SK-N-SH (cell line): Measurements from ENCODE around the gene ANO2. TPM values are rescaled to one million over a fixed set of nuclear protein-coding genes. Genes with fewer than 3 reads are reported as not detected.

Experiments
- CTCF ChIA-PET: fragments of 300-600, 350-600 bp; formaldehyde crosslinking; extraction: SDS; loops from one replicate; lab custom pipeline; 2021; lab: Yijun Ruan, JAX
- POLR2A ChIA-PET: fragments of 350-600 bp; sonication (Branson Sonifier 250); formaldehyde crosslinking; extraction: SDS; loops from one replicate; lab custom pipeline; 2020; ENCODE audit warnings: antibody characterized with exemption, inconsistent platforms; lab: Yijun Ruan, JAX
- DNase-seq: peaks from one replicate; pipeline ENCODE4 v3.0.0; 2012
- H2AFZ ChIP-seq: fragments of 200-600 bp; sonication (generic); 2 replicates; pipeline ENCODE4 v1.8.1; 2016; ENCODE audit warnings: antibody characterized with exemption, mild to moderate bottlenecking, low read depth
- H3F3A ChIP-seq: fragments of 200-600 bp; sonication (generic); replicated peaks from 2 replicates; pipeline ENCODE3; 2016; ENCODE audit warnings: antibody characterized with exemption, mild to moderate bottlenecking; ENCODE audit not compliant: insufficient read depth
- H3K27ac ChIP-seq, 2 experiments: fragments of 200-500 bp in 1 of 2; fragments of 200-600 bp in 1 of 2; sonication (Bioruptor generic) in 1 of 2; sonication (generic), shearing (Covaris generic) in 1 of 2; 2 replicates each; pipeline versions ENCODE4 v1.5.1 to v1.6.1; 2014 to 2016; ENCODE audit warnings: low read depth in 2 of 2, inconsistent platforms in 1 of 2, low read length in 1 of 2, mild to moderate bottlenecking in 1 of 2, mixed read lengths in 1 of 2
- H3K27me3 ChIP-seq: fragments of 200-600 bp; sonication (generic), shearing (Covaris generic); 2 replicates; pipeline ENCODE4 v1.6.1; 2016; ENCODE audit warnings: mixed run types; ENCODE audit not compliant: insufficient read depth
- H3K36me3 ChIP-seq, 2 experiments: fragments of 200-500 bp in 1 of 2; fragments of 200-600 bp in 1 of 2; sonication (Bioruptor generic) in 1 of 2; sonication (generic) in 1 of 2; replicated peaks in 1 of 2; 2 replicates each; pipeline versions ENCODE3 to v1.5.1; 2014 to 2016; ENCODE audit warnings: low read length in 1 of 2, mild to moderate bottlenecking in 1 of 2; ENCODE audit not compliant: insufficient read depth in 2 of 2, control insufficient read depth in 1 of 2
- H3K4me1 ChIP-seq, 2 experiments: fragments of 200-500 bp in 1 of 2; fragments of 200-600 bp in 1 of 2; sonication (Bioruptor generic) in 1 of 2; sonication (generic), shearing (Covaris generic) in 1 of 2; 2 replicates each; pipeline versions ENCODE4 v1.5.1 to v1.6.1; 2014 to 2016; ENCODE audit warnings: low read depth in 1 of 2, low read length in 1 of 2, mixed run types in 1 of 2; ENCODE audit not compliant: insufficient read depth in 2 of 2, control insufficient read depth in 1 of 2
- H3K4me2 ChIP-seq: fragments of 200-600 bp; sonication (generic), shearing (Covaris generic); 2 replicates; pipeline ENCODE4 v1.6.1; 2017; ENCODE audit warnings: mixed run types
- H3K4me3 ChIP-seq, 2 experiments: fragments of 200-500 bp in 1 of 2; fragments of 200-600 bp in 1 of 2; sonication (Bioruptor generic) in 1 of 2; sonication (generic), shearing (Covaris generic) in 1 of 2; 2 replicates each; pipeline versions ENCODE4 v1.5.1 to v1.8.1; 2014 to 2016; ENCODE audit warnings: low read depth in 2 of 2, inconsistent platforms in 1 of 2, low read length in 1 of 2, mild to moderate bottlenecking in 1 of 2, mixed read lengths in 1 of 2, moderate library complexity in 1 of 2
- H3K79me2 ChIP-seq: fragments of 200-600 bp; sonication (generic); 2 replicates; pipeline ENCODE4 v1.8.1; 2017; ENCODE audit warnings: mild to moderate bottlenecking; ENCODE audit not compliant: insufficient read depth
- H3K9ac ChIP-seq: fragments of 200-600 bp; sonication (generic); 2 replicates; pipeline ENCODE4 v1.6.1; 2017; ENCODE audit warnings: mixed run types
- H3K9me2 ChIP-seq: fragments of 200-600 bp; sonication (generic); 2 replicates; pipeline ENCODE4 v1.6.1; 2017; ENCODE audit warnings: mixed run types
- H3K9me3 ChIP-seq: fragments of 200-600 bp; sonication (generic); 2 replicates; pipeline ENCODE4 v1.6.1; 2017; ENCODE audit warnings: mixed run types, mild to moderate bottlenecking, moderate library complexity
- H4K20me1 ChIP-seq: fragments of 200-600 bp; sonication (generic); 2 replicates; pipeline ENCODE4 v1.6.1; 2017; ENCODE audit warnings: mild to moderate bottlenecking, mixed run types; ENCODE audit not compliant: insufficient read depth
- CHD2 ChIP-seq: fragments of 150-350 bp; IDR thresholded peaks from 2 replicates; pipeline ENCODE4 v1.6.1; 2018; ENCODE audit warnings: low read length; ENCODE audit not compliant: partially characterized antibody
- GABPA ChIP-seq: IDR thresholded peaks from 2 replicates; pipeline ENCODE4 v1.4.0; 2012; ENCODE audit warnings: low read depth, mild to moderate bottlenecking
- GATA2 ChIP-seq: sonication (generic); formaldehyde crosslinking; IDR thresholded peaks from 2 replicates; pipeline ENCODE4 v1.5.0; 2020; ENCODE audit warnings: mild to moderate bottlenecking, missing genetic modification reagents
- MEF2A ChIP-seq: IDR thresholded peaks from 2 replicates; pipeline ENCODE4 v1.4.0; 2012; ENCODE audit warnings: low read depth, borderline replicate concordance
- MXI1 ChIP-seq: IDR thresholded peaks from 2 replicates; pipeline ENCODE4 v1.6.1; 2012; ENCODE audit warnings: mild to moderate bottlenecking, low read depth, low read length, improper control_type of control experiment
- NFIC ChIP-seq: IDR thresholded peaks from 2 replicates; pipeline ENCODE4 v1.4.0; 2012; ENCODE audit warnings: borderline replicate concordance
- POLR2AphosphoS5 ChIP-seq: IDR thresholded peaks from 2 replicates; pipeline ENCODE4 v1.6.1; 2012; ENCODE audit warnings: low read depth, low read length
- RCOR1 ChIP-seq: fragments of 150-350 bp; IDR thresholded peaks from 2 replicates; pipeline ENCODE4 v1.6.1; 2017; ENCODE audit warnings: antibody characterized with exemption, low read length
- RFX5 ChIP-seq: IDR thresholded peaks from 2 replicates; pipeline ENCODE4 v1.6.1; 2012; ENCODE audit warnings: mild to moderate bottlenecking, improper control_type of control experiment, low read length
- WGBS: methylation state at CpG from one replicate; pipeline ENCODE4 v1.1.6; 2017; ENCODE audit warnings: low lambda C conversion rate; 5-methylcytosine and 5-hydroxymethylcytosine counted together
- polyA plus RNA-seq, 3 experiments: library from polyadenylated mRNA; depleted of rRNA; stranded (reverse); fragments of >200 nt; gene quantifications; 2 replicates each; pipeline ENCODE4 v1.2.3, GENCODE V29; 2012
- TF ChIP-seq, protein P1 (sequence below): IDR thresholded peaks from 2 replicates; pipeline ENCODE4 v1.4.0; 2012; ENCODE audit warnings: low read depth
- TF ChIP-seq, protein P2 (sequence below): IDR thresholded peaks from 2 replicates; pipeline ENCODE4 v1.6.1; 2012; ENCODE audit warnings: mild to moderate bottlenecking, low read depth, low read length, moderate library complexity

Gene ANO2
- polyA plus RNA-seq, 1 of the 3 experiments (the other 2 are of a cell fraction) = not detected

DNA sequence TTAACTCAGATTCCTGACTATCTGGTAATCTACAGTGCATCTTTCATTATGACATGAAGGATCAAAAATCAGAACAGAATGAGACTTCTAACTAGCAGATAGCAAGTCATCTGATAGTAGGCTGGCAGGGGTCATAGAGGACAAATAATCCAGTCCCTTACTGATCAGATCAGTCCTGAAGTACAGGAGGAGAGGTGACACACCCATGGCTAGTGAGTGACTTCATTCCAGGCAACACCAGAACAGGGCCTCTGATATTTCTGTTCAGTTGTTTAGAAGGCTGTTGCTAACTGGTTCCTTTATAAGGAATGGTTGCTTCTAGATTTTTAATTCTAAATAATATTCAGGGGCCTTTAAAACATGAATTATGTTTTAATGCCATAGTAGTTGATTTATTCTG, 291.0 kb downstream of the ANO2 start:
- no peak overlapping the region for H3K27ac ChIP-seq
- TF ChIP-seq POLR2AphosphoS5 = no peak
- TF ChIP-seq RCOR1 = no peak
- TF ChIP-seq RFX5 = no peak
- TF ChIP-seq GABPA = no peak
- no peak for TF ChIP-seq NFIC
- no peak for TF ChIP-seq MXI1
- TF ChIP-seq, protein P1, sequence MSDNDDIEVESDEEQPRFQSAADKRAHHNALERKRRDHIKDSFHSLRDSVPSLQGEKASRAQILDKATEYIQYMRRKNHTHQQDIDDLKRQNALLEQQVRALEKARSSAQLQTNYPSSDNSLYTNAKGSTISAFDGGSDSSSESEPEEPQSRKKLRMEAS = no peak
- no peak for TF ChIP-seq CHD2
- TF ChIP-seq, protein P2, sequence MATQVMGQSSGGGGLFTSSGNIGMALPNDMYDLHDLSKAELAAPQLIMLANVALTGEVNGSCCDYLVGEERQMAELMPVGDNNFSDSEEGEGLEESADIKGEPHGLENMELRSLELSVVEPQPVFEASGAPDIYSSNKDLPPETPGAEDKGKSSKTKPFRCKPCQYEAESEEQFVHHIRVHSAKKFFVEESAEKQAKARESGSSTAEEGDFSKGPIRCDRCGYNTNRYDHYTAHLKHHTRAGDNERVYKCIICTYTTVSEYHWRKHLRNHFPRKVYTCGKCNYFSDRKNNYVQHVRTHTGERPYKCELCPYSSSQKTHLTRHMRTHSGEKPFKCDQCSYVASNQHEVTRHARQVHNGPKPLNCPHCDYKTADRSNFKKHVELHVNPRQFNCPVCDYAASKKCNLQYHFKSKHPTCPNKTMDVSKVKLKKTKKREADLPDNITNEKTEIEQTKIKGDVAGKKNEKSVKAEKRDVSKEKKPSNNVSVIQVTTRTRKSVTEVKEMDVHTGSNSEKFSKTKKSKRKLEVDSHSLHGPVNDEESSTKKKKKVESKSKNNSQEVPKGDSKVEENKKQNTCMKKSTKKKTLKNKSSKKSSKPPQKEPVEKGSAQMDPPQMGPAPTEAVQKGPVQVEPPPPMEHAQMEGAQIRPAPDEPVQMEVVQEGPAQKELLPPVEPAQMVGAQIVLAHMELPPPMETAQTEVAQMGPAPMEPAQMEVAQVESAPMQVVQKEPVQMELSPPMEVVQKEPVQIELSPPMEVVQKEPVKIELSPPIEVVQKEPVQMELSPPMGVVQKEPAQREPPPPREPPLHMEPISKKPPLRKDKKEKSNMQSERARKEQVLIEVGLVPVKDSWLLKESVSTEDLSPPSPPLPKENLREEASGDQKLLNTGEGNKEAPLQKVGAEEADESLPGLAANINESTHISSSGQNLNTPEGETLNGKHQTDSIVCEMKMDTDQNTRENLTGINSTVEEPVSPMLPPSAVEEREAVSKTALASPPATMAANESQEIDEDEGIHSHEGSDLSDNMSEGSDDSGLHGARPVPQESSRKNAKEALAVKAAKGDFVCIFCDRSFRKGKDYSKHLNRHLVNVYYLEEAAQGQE = no peak
- ChIA-PET CTCF (no interaction called here), POLR2A (no interaction called here)
- no peak overlapping the region for H3K4me2 ChIP-seq
- peaks cover 33% of the 10 kb centered on the region; the same call in 1 of the 2 replicates for H3K27me3 ChIP-seq
- H3K9me3 ChIP-seq = no peaks in the 10 kb centered on the region
- no peaks in the 10 kb centered on the region for H3K36me3 ChIP-seq
- no peak overlapping the region for H2AFZ ChIP-seq
- no peak overlapping the region for H3K4me3 ChIP-seq
- H3K9me2 ChIP-seq = no peaks in the 10 kb centered on the region
- no peak overlapping the region for H3K9ac ChIP-seq
- DNase-seq = no peak
- H4K20me1 ChIP-seq = no peaks in the 10 kb centered on the region
- no peaks in the 10 kb centered on the region for H3K79me2 ChIP-seq
- H3F3A ChIP-seq = no peaks in the 10 kb centered on the region
- H3K4me1 ChIP-seq = no peaks in the 10 kb centered on the region

DNA sequence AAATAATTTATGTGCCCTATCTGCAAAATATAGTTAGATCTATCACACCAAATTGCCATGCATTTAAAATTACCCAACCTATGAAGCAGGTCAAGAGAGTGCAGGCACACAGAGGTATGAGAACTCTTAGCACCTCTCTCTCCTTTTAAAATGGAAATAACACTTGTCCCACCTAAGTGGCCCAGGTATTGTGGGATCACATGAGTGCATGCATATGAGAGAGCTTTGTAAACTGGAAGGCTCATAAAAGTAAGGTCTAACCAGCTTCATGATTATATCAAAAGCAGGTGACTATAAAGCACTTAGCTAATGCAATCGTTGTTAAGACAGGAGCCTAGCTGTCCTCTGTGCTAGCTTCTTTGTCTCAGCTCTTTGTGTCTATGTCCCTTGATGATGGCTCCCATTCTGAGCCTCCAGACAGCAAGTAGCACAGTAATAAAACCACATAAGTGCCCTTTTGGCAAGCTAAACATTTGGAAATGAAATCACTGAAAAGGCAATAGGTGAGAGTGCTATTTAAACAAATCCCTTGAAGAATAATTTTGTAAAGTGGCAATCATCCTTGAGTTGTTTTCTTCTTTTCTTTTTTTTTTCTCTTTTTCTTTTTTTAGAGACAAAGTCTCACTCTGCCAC, 294.1 kb downstream of the ANO2 start:
- no peaks in the 10 kb centered on the region for H4K20me1 ChIP-seq
- H3K79me2 ChIP-seq = no peaks in the 10 kb centered on the region
- no peaks in the 10 kb centered on the region for H3K9me3 ChIP-seq
- POLR2A ChIA-PET = no interaction called here
- no peak overlapping the region for H3K4me2 ChIP-seq
- no peaks in the 10 kb centered on the region for H3F3A ChIP-seq
- no peak overlapping the region for H3K27ac ChIP-seq
- no peaks in the 10 kb centered on the region for H3K9me2 ChIP-seq
- no peaks in the 10 kb centered on the region for H3K36me3 ChIP-seq
- TF ChIP-seq GATA2 (CRISPR knock-in tag) = no peak
- TF ChIP-seq MXI1 = no peak
- TF ChIP-seq RCOR1 = no peak
- TF ChIP-seq MEF2A = no peak
- TF ChIP-seq, all 33 proteins: peak for 0
- WGBS = 0% methylated on average over 1 of the region's 1 CpG
- peaks cover 54% of the 10 kb centered on the region for H3K27me3 ChIP-seq
- no peak for DNase-seq
- no peak overlapping the region for H3K4me3 ChIP-seq
- no peak overlapping the region for H3K9ac ChIP-seq
- CTCF ChIA-PET = interaction anchor here (0.8 kb wide), 1 partner anchor 15 kb away, joined by 4 read pairs; no protein-coding TSS in a partner anchor
- no peak overlapping the region for H2AFZ ChIP-seq
- no peaks in the 10 kb centered on the region for H3K4me1 ChIP-seq
